Fibroblast of the aortic adventitia (primary cell): ENCODE data around the gene DNAJB13. TPM values are rescaled to one million over a fixed set of nuclear protein-coding genes. Genes with fewer than 3 reads are reported as not detected.
"Not testable (repeated sequence)": the region's sequence is repeated elsewhere in the genome, so short reads cannot be mapped to it uniquely, and the experiment has no call there.

Source experiments
- DNase-seq: peaks from one replicate; pipeline ENCODE4 v3.0.0-alpha.2; 2010; ENCODE audit warnings: low read depth
- H3K4me3 ChIP-seq: 2 replicates; pipeline ENCODE4 v1.5.1; 2011; ENCODE audit warnings: low read depth, mild to moderate bottlenecking, control low read depth, low read length, moderate library complexity
- total RNA-seq: library from RNA; depleted of rRNA; stranded (reverse); fragments of >200 nt; gene quantifications from 2 replicates; pipeline ENCODE4 v1.2.3, GENCODE V29; 2012; ENCODE audit warnings: low replicate concordance
- TF ChIP-seq, protein P1 (sequence below): IDR thresholded peaks from 2 replicates; pipeline ENCODE4 v1.5.1; 2011; ENCODE audit warnings: mild to moderate bottlenecking, low read length, control low read depth, inconsistent platforms; ENCODE audit not compliant: insufficient read depth

The DNAJB13 gene
- total RNA-seq, 1 donor: not detected

DNA sequence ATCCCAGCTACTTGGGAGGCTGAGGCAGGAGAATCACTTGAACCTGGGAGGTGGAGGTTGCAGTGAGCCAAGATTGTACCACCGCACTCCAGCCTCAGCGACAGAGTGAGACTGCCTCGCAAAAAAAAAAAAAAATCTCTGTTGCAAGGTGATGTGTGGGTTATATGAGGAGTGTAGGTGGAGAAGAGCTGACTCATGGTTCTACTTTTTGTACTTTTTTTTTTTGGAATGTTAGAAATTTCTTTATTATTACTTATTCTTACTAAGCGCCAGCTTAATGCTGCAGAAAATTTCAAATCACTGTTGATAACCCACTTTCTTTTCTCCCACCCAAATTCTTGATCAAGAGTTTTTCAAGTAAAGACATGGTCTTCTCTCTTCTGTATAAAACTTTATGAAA lies 29.6 kb upstream of the DNAJB13 start:
- no peak for DNase-seq
- TF ChIP-seq, protein P1, sequence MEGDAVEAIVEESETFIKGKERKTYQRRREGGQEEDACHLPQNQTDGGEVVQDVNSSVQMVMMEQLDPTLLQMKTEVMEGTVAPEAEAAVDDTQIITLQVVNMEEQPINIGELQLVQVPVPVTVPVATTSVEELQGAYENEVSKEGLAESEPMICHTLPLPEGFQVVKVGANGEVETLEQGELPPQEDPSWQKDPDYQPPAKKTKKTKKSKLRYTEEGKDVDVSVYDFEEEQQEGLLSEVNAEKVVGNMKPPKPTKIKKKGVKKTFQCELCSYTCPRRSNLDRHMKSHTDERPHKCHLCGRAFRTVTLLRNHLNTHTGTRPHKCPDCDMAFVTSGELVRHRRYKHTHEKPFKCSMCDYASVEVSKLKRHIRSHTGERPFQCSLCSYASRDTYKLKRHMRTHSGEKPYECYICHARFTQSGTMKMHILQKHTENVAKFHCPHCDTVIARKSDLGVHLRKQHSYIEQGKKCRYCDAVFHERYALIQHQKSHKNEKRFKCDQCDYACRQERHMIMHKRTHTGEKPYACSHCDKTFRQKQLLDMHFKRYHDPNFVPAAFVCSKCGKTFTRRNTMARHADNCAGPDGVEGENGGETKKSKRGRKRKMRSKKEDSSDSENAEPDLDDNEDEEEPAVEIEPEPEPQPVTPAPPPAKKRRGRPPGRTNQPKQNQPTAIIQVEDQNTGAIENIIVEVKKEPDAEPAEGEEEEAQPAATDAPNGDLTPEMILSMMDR: no peak
- H3K4me3 ChIP-seq: no peak overlapping the region

DNA sequence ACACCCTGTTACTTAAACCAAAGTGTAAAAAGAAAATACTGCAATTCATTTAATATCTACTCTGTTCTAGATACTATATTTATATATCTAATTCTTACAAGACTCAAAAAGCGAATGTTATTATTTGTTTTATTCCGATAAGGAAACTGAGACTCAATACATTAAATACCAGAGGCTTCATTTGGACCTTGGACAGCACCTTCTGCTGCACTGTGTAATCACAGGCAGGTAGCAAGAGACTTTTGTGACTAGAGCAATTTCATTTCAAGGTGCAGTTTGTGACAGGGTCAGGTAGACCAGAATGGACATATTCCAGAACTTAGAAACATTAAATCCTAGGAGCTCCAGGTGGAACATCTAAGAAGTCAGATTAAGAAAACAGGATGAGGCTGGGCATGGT lies 21.4 kb upstream of the DNAJB13 start:
- DNase-seq: no peak
- no peak overlapping the region for H3K4me3 ChIP-seq
- TF ChIP-seq, protein P1: no peak

DNA sequence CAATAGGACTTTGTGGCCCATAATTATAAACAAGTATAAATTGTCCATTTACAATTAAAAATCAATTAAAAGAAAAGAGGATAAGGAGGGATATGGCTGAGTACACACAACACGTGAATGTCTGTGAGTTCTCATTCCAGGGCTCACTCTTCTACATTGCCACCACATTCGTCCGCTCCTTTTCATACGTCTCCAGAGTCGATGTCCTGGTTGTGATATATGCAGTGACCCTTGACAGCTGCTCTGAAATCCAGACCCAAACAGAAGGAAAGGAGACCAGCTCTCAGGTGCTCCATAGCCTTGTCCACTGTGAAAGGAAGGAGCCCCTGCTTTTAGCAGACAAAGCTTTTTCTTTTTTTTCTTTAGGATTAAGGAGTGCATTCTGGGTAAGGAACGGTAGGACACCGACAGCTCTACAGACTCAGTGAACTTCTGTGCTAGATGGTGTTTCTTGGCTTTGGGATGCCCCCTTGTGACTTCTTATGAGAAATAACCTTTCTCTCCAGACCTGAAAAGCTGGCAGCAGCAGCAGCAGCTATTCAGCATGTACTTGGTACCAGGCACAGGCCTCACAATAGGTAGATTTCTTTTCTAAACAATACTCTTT lies 19.7 kb upstream of the DNAJB13 start:
- TF ChIP-seq, protein P1: peak; percentile 31
- H3K4me3 ChIP-seq: no peak overlapping the region
- peak; percentile 77 for DNase-seq

DNA sequence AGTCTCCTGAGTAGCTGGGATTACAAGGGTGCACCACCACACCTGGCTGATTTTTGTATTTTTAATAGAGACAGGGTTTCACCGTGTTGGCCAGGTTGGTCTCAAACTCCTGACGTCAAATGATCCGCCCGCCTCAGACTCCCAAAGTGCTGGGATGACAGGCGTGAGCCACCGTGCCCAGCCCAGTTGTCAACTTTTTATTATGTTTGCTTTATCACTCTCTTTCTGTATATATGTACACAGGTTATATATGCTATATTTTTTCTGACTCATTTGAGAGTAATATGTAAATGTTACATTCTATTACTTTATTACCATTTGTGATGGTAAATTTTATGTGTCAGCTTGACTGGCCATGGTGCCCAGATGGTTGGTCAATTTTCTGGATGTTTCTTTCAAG lies 18.9 kb upstream of the DNAJB13 start:
- H3K4me3 ChIP-seq: no peak overlapping the region
- DNase-seq: no peak
- TF ChIP-seq, protein P1: no peak

DNA sequence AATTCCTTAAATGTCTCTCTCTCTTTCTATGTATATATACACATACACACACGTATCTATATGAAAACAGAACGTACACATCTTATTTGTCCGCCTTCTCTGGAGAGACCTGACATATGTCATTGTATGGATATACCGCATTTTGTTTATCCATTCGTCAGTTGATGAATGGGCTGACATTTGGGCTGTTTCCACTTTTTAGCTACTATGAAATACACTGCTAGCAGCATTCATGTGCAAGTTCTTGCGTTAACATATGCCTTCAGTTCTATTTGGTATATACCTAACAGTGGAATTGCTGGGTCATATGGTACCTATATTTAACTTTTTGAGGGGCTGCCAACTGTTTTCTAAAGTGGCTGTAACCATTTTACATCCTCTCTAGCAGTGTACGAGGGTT lies 18.0 kb upstream of the DNAJB13 start:
- H3K4me3 ChIP-seq: no peak overlapping the region
- TF ChIP-seq, protein P1: no peak
- DNase-seq: no peak

DNA sequence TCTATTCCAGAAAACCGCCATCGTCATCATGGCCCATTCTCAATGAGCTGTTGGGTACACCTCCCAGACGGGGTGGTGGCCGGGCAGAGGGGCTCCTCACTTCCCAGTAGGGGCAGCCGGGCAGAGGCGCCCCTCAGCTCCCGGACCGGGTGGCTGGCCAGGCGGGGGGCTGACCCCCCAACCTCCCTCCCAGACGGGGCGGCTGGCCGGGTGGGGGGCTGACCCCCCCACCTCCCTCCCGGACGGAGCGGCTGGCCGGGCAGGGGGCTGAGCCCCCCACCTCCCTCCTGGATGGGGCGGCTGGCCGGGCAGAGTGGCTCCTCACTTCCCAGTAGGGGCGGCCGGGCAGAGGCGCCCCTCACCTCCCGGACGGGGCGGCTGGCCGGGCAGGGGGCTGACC lies 14.8 kb upstream of the DNAJB13 start:
- not testable (repeated sequence) for DNase-seq, H3K4me3 ChIP-seq

DNA sequence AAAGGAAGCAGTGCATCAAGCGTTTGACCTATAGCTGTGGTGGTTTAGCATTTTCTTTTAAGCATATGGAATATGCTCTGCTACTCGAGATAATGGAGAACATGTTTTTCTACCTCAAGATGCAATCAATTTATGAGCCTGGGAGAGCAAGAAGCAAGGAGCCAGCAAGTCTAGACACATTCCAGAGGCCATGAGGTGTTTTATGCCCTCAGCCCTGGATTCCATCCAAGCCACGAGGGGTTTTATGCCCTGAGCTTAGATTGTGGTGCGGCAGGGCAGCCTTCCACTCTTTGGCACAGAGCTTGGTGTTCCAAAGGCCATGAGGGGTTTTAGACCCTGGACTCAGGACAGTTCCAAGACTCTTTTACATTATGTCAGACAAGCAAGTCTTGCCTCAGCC lies 11.7 kb upstream of the DNAJB13 start:
- no peak for DNase-seq
- H3K4me3 ChIP-seq: no peak overlapping the region
- TF ChIP-seq, protein P1: no peak
